PC-9 (cell line): ENCODE data around the gene PDLIM5. TPM values are rescaled to one million over a fixed set of nuclear protein-coding genes. Genes with fewer than 3 reads are reported as not detected.

ENCODE experiments used
- BruUV-seq: library from RNA; stranded (reverse); fragments of 400-500 nt; replicated peaks from 2 replicates; lab custom pipeline; 2021; lab: Mats Ljungman, UMichigan
- CTCF ChIA-PET: fragments of 300-600 bp; sonication (Branson Sonifier 250); formaldehyde crosslinking; loops from one replicate; lab custom pipeline; 2022; ENCODE audit warnings: antibody characterized with exemption; lab: Charles Lee
- POLR2A ChIA-PET: fragments of 300-600 bp; sonication (Branson Sonifier 250); formaldehyde crosslinking; loops from one replicate; lab custom pipeline; 2022; ENCODE audit warnings: antibody characterized with exemption; ENCODE audit not compliant: unreplicated experiment; lab: Charles Lee
- DNase-seq, 2 experiments: peaks; one replicate each; pipeline versions ENCODE4 v3.0.0 to v3.0.0-alpha.2; 2015 to 2022; ENCODE audit warnings: mixed read lengths in 1 of 2
- H2AFZ ChIP-seq: fragments of 200-600 bp; sonication (generic); 2 replicates; pipeline ENCODE4 v1.8.1; 2017; ENCODE audit warnings: antibody characterized with exemption
- H3F3A ChIP-seq: fragments of 200-600 bp; sonication (generic); 2 replicates; pipeline ENCODE4 v1.8.1; 2017; ENCODE audit warnings: antibody characterized with exemption, mild to moderate bottlenecking, low read depth; ENCODE audit not compliant: insufficient read depth
- H3K27ac ChIP-seq: fragments of 200-600 bp; sonication (generic); 2 replicates; pipeline ENCODE4 v1.6.1; 2016; ENCODE audit warnings: mixed run types
- H3K27me3 ChIP-seq: fragments of 200-600 bp; sonication (generic); 2 replicates; pipeline ENCODE4 v1.6.1; 2016; ENCODE audit warnings: low read depth, mixed run types; ENCODE audit not compliant: insufficient read depth
- H3K36me3 ChIP-seq: fragments of 200-600 bp; sonication (generic); 2 replicates; pipeline ENCODE4 v1.6.1; 2016; ENCODE audit warnings: low read depth, mixed run types
- H3K4me1 ChIP-seq: fragments of 200-600 bp; sonication (generic); replicated peaks from 2 replicates; pipeline ENCODE4 v1.6.1; 2016; ENCODE audit warnings: mixed run types; ENCODE audit not compliant: insufficient read depth
- H3K4me2 ChIP-seq: fragments of 200-600 bp; sonication (generic); 2 replicates; pipeline ENCODE4 v1.6.1; 2017; ENCODE audit warnings: mixed run types
- H3K4me3 ChIP-seq: fragments of 200-600 bp; sonication (generic); 2 replicates; pipeline ENCODE4 v1.6.1; 2016; ENCODE audit warnings: mixed run types
- H3K79me2 ChIP-seq: fragments of 200-600 bp; sonication (generic); 2 replicates; pipeline ENCODE4 v1.6.1; 2017; ENCODE audit warnings: low read depth, mixed run types
- H3K9me2 ChIP-seq: fragments of 200-600 bp; sonication (generic); 2 replicates; pipeline ENCODE4 v1.8.1; 2017; ENCODE audit warnings: mild to moderate bottlenecking; ENCODE audit not compliant: insufficient read depth
- H3K9me3 ChIP-seq: fragments of 200-600 bp; sonication (generic); 2 replicates; pipeline ENCODE4 v1.8.1; 2016; ENCODE audit warnings: low read depth; ENCODE audit not compliant: insufficient read depth
- H4K20me1 ChIP-seq: fragments of 200-600 bp; sonication (generic); 2 replicates; pipeline ENCODE4 v1.8.1; 2017; ENCODE audit not compliant: insufficient read depth
- CTCF ChIP-seq: fragments of 200-600 bp; sonication (generic); conservative IDR thresholded peaks from 2 replicates; pipeline ENCODE4 v1.6.1; 2017; ENCODE audit warnings: mixed run types, antibody characterized with exemption, mild to moderate bottlenecking, moderate library complexity
- EZH2 ChIP-seq: fragments of 200-600 bp; sonication (generic); IDR thresholded peaks from 2 replicates; pipeline ENCODE4 v1.8.0; 2017; ENCODE audit warnings: antibody characterized with exemption, low read depth
- intact Hi-C: fragments of 100-400 bp; cut with micrococcal nuclease; formaldehyde crosslinking; loops from one replicate; pipeline ENCODE4 v1.10.0; 2022; ENCODE audit not compliant: unreplicated experiment
- total RNA-seq: library from RNA; stranded (reverse); gene quantifications from 2 replicates; pipeline ENCODE4 v1.2.3, GENCODE V29; 2021

The PDLIM5 gene
- total RNA-seq, 1 experiment from 2014 or later, result 130 TPM

- intact Hi-C loops, result no loop called here
- TF ChIP-seq EZH2 (no peak), CTCF (no peak)
- H3K79me2 ChIP-seq, result 0 out of 2 replicates have a peak, but pooled peaks cover 11% of the 10 kb centered on the region
Observed at GRCh38 chr4:94564252-94564651, 112.5 kb downstream of the PDLIM5 start.

DNA sequence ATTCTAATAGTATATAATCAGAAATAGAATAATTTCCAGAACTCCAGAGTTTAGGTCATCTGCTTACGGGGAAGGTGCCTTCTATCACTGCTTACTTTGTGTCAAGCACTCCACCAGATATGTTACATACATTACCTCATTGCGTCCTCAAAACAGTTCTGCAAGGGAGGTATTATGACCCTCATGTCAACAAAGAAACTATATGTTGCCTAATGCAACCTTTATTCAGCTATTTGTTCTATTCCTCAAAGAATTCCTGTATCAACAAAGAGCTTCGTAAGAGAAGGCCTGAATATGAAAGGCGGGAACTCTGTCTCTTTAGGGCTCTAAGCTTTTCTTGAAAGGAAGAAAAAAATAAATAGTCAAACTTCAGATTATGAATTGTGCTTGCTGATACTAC is 114.7 kb downstream of the PDLIM5 start:
- Histone ChIP-seq H2AFZ (no peak overlapping the region), H3K4me2 (no peak overlapping the region), H3K4me1 (no peaks in the 10 kb centered on the region), H3F3A (no peaks in the 10 kb centered on the region), H3K36me3 (no peaks in the 10 kb centered on the region), H3K27ac (no peak overlapping the region), H3K79me2 (0 out of 2 replicates have a peak, but pooled peaks cover 8% of the 10 kb centered on the region), H3K9me3 (0 out of 2 replicates have a peak, but pooled peaks cover 1% of the 10 kb centered on the region), H3K4me3 (no peak overlapping the region), H3K27me3 (no peaks in the 10 kb centered on the region), H4K20me1 (no peaks in the 10 kb centered on the region), H3K9me2 (no peaks in the 10 kb centered on the region)
- BruUV-seq, result no TSS peak
- POLR2A ChIA-PET, result no interaction called here
- intact Hi-C loops, result no loop called here
- no peak for TF ChIP-seq CTCF
- TF ChIP-seq EZH2, result no peak
- no peak for DNase-seq
- CTCF ChIA-PET, result no interaction called here

More at GRCh38 chr4:94564252-94564651, 112.5 kb downstream of the PDLIM5 start:
- Histone ChIP-seq H2AFZ (no peak overlapping the region), H4K20me1 (no peaks in the 10 kb centered on the region), H3K4me3 (no peak overlapping the region), H3K9me3 (0 out of 2 replicates have a peak, but pooled peaks cover 4% of the 10 kb centered on the region), H3K4me1 (peaks cover 7% of the 10 kb centered on the region), H3K4me2 (no peak overlapping the region), H3K27ac (no peak overlapping the region), H3K27me3 (no peaks in the 10 kb centered on the region), H3F3A (no peaks in the 10 kb centered on the region), H3K36me3 (no peaks in the 10 kb centered on the region), H3K9me2 (no peaks in the 10 kb centered on the region)
- no TSS peak for BruUV-seq
- DNase-seq, result no peak
- POLR2A ChIA-PET, result no interaction called here
- CTCF ChIA-PET, result no interaction called here

DNA sequence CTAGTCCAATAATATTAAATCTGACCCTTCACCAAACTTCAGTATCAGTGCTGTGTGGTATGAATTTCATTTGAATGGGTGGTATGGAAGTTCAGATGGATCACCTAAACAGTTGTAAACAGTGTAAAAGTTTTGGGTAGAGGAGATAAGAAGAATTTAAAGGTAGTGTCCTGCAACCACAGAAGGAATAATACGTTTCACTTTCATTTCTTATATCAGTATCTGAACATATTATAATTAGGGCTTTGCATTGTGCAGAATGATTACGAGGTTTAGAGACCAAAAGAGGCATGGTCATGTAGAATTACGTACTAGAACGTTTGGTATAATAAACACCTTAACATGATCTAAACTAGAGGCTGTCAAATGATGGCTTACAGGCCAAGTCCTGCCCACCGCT is 116.1 kb downstream of the PDLIM5 start:
- Histone ChIP-seq H3K79me2 (0 out of 2 replicates have a peak, but pooled peaks cover 4% of the 10 kb centered on the region), H4K20me1 (no peaks in the 10 kb centered on the region), H2AFZ (no peak overlapping the region), H3K4me3 (no peak overlapping the region), H3K9me3 (no peaks in the 10 kb centered on the region), H3K27ac (no peak overlapping the region), H3K36me3 (no peaks in the 10 kb centered on the region), H3F3A (no peaks in the 10 kb centered on the region), H3K27me3 (no peaks in the 10 kb centered on the region), H3K4me1 (no peaks in the 10 kb centered on the region), H3K4me2 (no peak overlapping the region), H3K9me2 (no peaks in the 10 kb centered on the region)
- CTCF ChIA-PET, result no interaction called here
- intact Hi-C loops, result no loop called here
- POLR2A ChIA-PET, result no interaction called here
- TF ChIP-seq EZH2 (no peak), CTCF (no peak)
- no peak for DNase-seq
- no TSS peak for BruUV-seq
